GM18511 (cell line): Measurements from ENCODE around the gene PRSS37.
A peak's percentile ranks its signal among the peaks of the same experiment; 100 is the strongest.
"Not testable (repeated sequence)": the region's sequence is repeated elsewhere in the genome, so short reads cannot be mapped to it uniquely, and the experiment has no call there.

Experiments used
- ATAC-seq: cut with Tn5 transposase; IDR thresholded peaks from one replicate; pipeline ENCODE4 v1.9.1; 2021; ENCODE audit warnings: mild to moderate bottlenecking, moderate library complexity; ENCODE audit not compliant: unreplicated experiment

The PRSS37 gene

GRCh38 chr7:141841385-141841784 lies at the start of gene PRSS37:
TSS of gene PRSS37 (minus strand) at chr7:141841485. CDS start at chr7:141841049, 436 bp downstream.
- ATAC-seq = no peak

GRCh38 chr7:141889321-141889720 lies 48.0 kb upstream of the PRSS37 start:
- ATAC-seq = no peak

- ATAC-seq = peak; percentile 88
Observed at GRCh38 chr7:141884539-141885225, 43.4 kb upstream of the PRSS37 start.

GRCh38 chr7:141880960-141881359 lies 39.7 kb upstream of the PRSS37 start:
- ATAC-seq = no peak

GRCh38 chr7:141877365-141877764 lies 36.1 kb upstream of the PRSS37 start:
- no peak for ATAC-seq

- no peak for ATAC-seq
Observed at GRCh38 chr7:141876371-141876770, 35.1 kb upstream of the PRSS37 start.

GRCh38 chr7:141875453-141875852 lies 34.2 kb upstream of the PRSS37 start:
- ATAC-seq = no peak

- no peak for ATAC-seq
Observed at GRCh38 chr7:141874787-141875186, 33.5 kb upstream of the PRSS37 start.

GRCh38 chr7:141872931-141873330 lies 31.6 kb upstream of the PRSS37 start:
- ATAC-seq = no peak

GRCh38 chr7:141866974-141867373 lies 25.7 kb upstream of the PRSS37 start:
- no peak for ATAC-seq

- no peak for ATAC-seq
Observed at GRCh38 chr7:141864765-141865447, 23.6 kb upstream of the PRSS37 start.

- no peak for ATAC-seq
Observed at GRCh38 chr7:141860207-141860606, 18.9 kb upstream of the PRSS37 start.

GRCh38 chr7:141847996-141848395 lies 6.7 kb upstream of the PRSS37 start:
- ATAC-seq = no peak

- ATAC-seq = no peak
Observed at GRCh38 chr7:141844256-141844655, 3.0 kb upstream of the PRSS37 start.

GRCh38 chr7:141842904-141843303 lies 1.6 kb upstream of the PRSS37 start:
- no peak for ATAC-seq

GRCh38 chr7:141840708-141841107 lies 577 bp downstream of the PRSS37 start:
- no peak for ATAC-seq

- no peak for ATAC-seq
Observed at GRCh38 chr7:141839256-141839655, 2.0 kb downstream of the PRSS37 start.

GRCh38 chr7:141838581-141838980 lies 2.7 kb downstream of the PRSS37 start:
- no peak for ATAC-seq

GRCh38 chr7:141837683-141838082 lies 3.6 kb downstream of the PRSS37 start:
- no peak for ATAC-seq

GRCh38 chr7:141822432-141822831 lies 18.9 kb downstream of the PRSS37 start:
- not testable (repeated sequence) for ATAC-seq

GRCh38 chr7:141820067-141820466 lies 21.2 kb downstream of the PRSS37 start:
- ATAC-seq = no peak

- ATAC-seq = no peak
Observed at GRCh38 chr7:141792526-141792925, 48.8 kb downstream of the PRSS37 start.
